Liver (tissue), 9 donors: ENCODE data around the gene KDM2A. TPM values are rescaled to one million over a fixed set of nuclear protein-coding genes. Genes with fewer than 3 reads are reported as not detected.

ENCODE experiments used
- DNase-seq: peaks from one replicate; pipeline ENCODE4 v3.0.0-alpha.2; 2017; ENCODE audit warnings: low spot score
- H3K27ac ChIP-seq, 2 donors: one replicate each; pipeline ENCODE4 v1.7.0; 2013; ENCODE audit warnings: inconsistent platforms in 2 of 2, low read length in 2 of 2, control low read depth in 1 of 2, low read depth in 1 of 2, mild to moderate bottlenecking in 1 of 2
- H3K27me3 ChIP-seq, 4 donors: one replicate each; pipeline versions ENCODE4 v1.6.1 to v1.7.0; 2013; ENCODE audit warnings: low read length in 3 of 4, inconsistent platforms in 1 of 4, mild to moderate bottlenecking in 1 of 4, moderate library complexity in 1 of 4; ENCODE audit not compliant: control insufficient read depth in 4 of 4, insufficient read depth in 4 of 4
- H3K36me3 ChIP-seq, 4 donors: one replicate each; pipeline versions ENCODE4 v1.6.1 to v1.7.0; 2013; ENCODE audit warnings: low read length in 3 of 4, mild to moderate bottlenecking in 3 of 4, low read depth in 1 of 4, moderate library complexity in 1 of 4; ENCODE audit not compliant: control insufficient read depth in 4 of 4, insufficient read depth in 3 of 4
- H3K4me1 ChIP-seq, 4 donors: one replicate each; pipeline versions ENCODE4 v1.6.1 to v1.7.0; 2013; ENCODE audit warnings: low read length in 3 of 4, mild to moderate bottlenecking in 3 of 4, moderate library complexity in 1 of 4; ENCODE audit not compliant: control insufficient read depth in 4 of 4, insufficient read depth in 4 of 4
- H3K4me3 ChIP-seq, 3 donors: one replicate each; pipeline versions ENCODE4 v1.6.1 to v1.7.0; 2013; ENCODE audit warnings: low read length in 3 of 3, control low read depth in 1 of 3, low read depth in 1 of 3, mild to moderate bottlenecking in 1 of 3
- H3K9ac ChIP-seq, 2 donors: one replicate each; pipeline ENCODE4 v1.7.0; 2013; ENCODE audit warnings: low read length in 2 of 2, mild to moderate bottlenecking in 2 of 2, moderate library complexity in 2 of 2, control low read depth in 1 of 2, low read depth in 1 of 2
- H3K9me3 ChIP-seq, 4 donors: one replicate each; pipeline versions ENCODE4 v1.6.1 to v1.7.0; 2013; ENCODE audit warnings: low read length in 3 of 4; ENCODE audit not compliant: control insufficient read depth in 4 of 4
- EGR1 ChIP-seq, 2 donors: IDR thresholded peaks; 2 replicates each; pipeline ENCODE4 v1.6.1; 2016 to 2018; ENCODE audit warnings: antibody characterized with exemption in 2 of 2, low read depth in 2 of 2
- FOXA1 ChIP-seq: IDR thresholded peaks from 2 replicates; pipeline ENCODE4 v1.6.1; 2016; ENCODE audit warnings: antibody characterized with exemption
- FOXA2 ChIP-seq: IDR thresholded peaks from 2 replicates; pipeline ENCODE4 v1.6.1; 2016; ENCODE audit warnings: antibody characterized with exemption
- GABPA ChIP-seq, 2 donors: IDR thresholded peaks in 1 of 2; conservative IDR thresholded peaks in 1 of 2; 2 replicates each; pipeline ENCODE4 v1.6.1; 2016; ENCODE audit warnings: antibody characterized with exemption in 2 of 2, mild to moderate bottlenecking in 1 of 2, moderate library complexity in 1 of 2
- HNF4A ChIP-seq, 2 donors: conservative IDR thresholded peaks; 2 replicates each; pipeline ENCODE4 v1.6.1; 2016; ENCODE audit warnings: antibody characterized with exemption in 2 of 2, mild to moderate bottlenecking in 2 of 2
- HNF4G ChIP-seq: IDR thresholded peaks from 2 replicates; pipeline ENCODE4 v1.6.1; 2016; ENCODE audit warnings: antibody characterized with exemption
- JUND ChIP-seq, 2 donors: IDR thresholded peaks; 2 replicates each; pipeline ENCODE4 v1.6.1; 2016; ENCODE audit warnings: antibody characterized with exemption in 2 of 2
- NR2F2 ChIP-seq: IDR thresholded peaks from 2 replicates; pipeline ENCODE4 v1.6.1; 2016; ENCODE audit warnings: antibody characterized with exemption
- RAD21 ChIP-seq, 2 donors: IDR thresholded peaks; 2 replicates each; pipeline ENCODE4 v1.6.1; 2016; ENCODE audit warnings: antibody characterized with exemption in 2 of 2, mild to moderate bottlenecking in 2 of 2
- RXRA ChIP-seq, 2 donors: IDR thresholded peaks; 2 replicates each; pipeline ENCODE4 v1.6.1; 2017 to 2018; ENCODE audit warnings: antibody characterized with exemption in 2 of 2, mild to moderate bottlenecking in 1 of 2
- SP1 ChIP-seq: IDR thresholded peaks from 2 replicates; pipeline ENCODE4 v1.6.1; 2018; ENCODE audit warnings: antibody characterized with exemption, mild to moderate bottlenecking
- TAF1 ChIP-seq: conservative IDR thresholded peaks from 2 replicates; pipeline ENCODE4 v1.6.1; 2016; ENCODE audit warnings: antibody characterized with exemption, mild to moderate bottlenecking
- YY1 ChIP-seq: IDR thresholded peaks from 2 replicates; pipeline ENCODE4 v1.6.1; 2016; ENCODE audit warnings: antibody characterized with exemption, mild to moderate bottlenecking
- WGBS: extraction: QIAGEN DNeasy Blood & Tissue Kit; methylation state at CpG from one replicate; pipeline ENCODE4 v1.1.7; 2013; 5-methylcytosine and 5-hydroxymethylcytosine counted together
- polyA plus RNA-seq, 2 donors: library from polyadenylated mRNA; stranded (reverse) in 1 of 2; unstranded in 1 of 2; fragments of 200-250 nt in 1 of 2; fragments of >200 nt in 1 of 2; fragmentation: Nextera tagmentation in 1 of 2; extraction: Ambion mirVana in 1 of 2; gene quantifications; one replicate each; pipeline versions ENCODE4 v1.2.1 to v1.2.3, GENCODE V29; 2013 to 2015
- total RNA-seq, 2 donors: library from RNA; depleted of rRNA; stranded (reverse); fragments of >200 nt; gene quantifications; one replicate each; pipeline ENCODE4 v1.2.3, GENCODE V29; 2014
- TF ChIP-seq, protein P1 (sequence below): IDR thresholded peaks from 2 replicates; pipeline ENCODE4 v1.6.1; 2016; ENCODE audit warnings: antibody characterized with exemption
- TF ChIP-seq, protein P2 (sequence below): IDR thresholded peaks from 2 replicates; pipeline ENCODE4 v1.6.1; 2016; ENCODE audit warnings: antibody characterized with exemption
- TF ChIP-seq, protein P3 (sequence below): IDR thresholded peaks from 2 replicates; pipeline ENCODE4 v1.6.1; 2016; ENCODE audit warnings: antibody characterized with exemption, mild to moderate bottlenecking
- TF ChIP-seq, protein P4 (sequence below): fragments of 150-350 bp; IDR thresholded peaks from 2 replicates; pipeline ENCODE4 v1.5.1; 2017; ENCODE audit warnings: improper control_type of control experiment, low read depth, low read length; ENCODE audit not compliant: missing input control
- donor health status: healthy.
- donor health status: healthy.
- donor health status: healthy.
- donor health status: healthy.
- donor health status: healthy.

Gene KDM2A
- total and polyA plus RNA-seq, 4 donors: 8.3 to 44.9 (median 22.4) TPM

DNA sequence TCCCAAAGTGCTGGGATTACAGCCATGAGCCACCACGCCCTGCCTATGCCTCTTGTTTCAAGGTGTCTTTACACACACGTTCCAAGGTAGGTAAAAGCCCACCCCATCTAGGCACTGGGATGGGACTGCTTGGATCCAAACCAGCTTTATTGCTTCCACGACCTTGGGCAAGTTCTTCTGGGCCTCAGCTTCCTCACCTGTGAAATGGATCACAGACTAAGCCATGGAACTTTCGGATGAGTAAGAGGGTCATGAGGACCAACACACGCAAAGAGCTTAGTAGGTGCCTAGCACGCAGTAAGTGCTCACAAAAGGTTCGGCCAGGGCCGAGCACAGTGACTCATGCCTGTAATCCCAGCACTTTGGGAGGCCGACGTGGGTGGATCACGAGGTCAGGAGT lies 46.8 kb upstream of the KDM2A start:
- WGBS: 91% methylated on average over 11 of the region's 11 CpGs
- DNase-seq: no peak
- peaks cover 0 to 4% (median 2%) of the 10 kb centered on the region in 4 donors for H3K36me3 ChIP-seq
- no peaks in the 10 kb centered on the region for H3K27me3 ChIP-seq
- H3K27ac ChIP-seq: no peak overlapping the region
- TF ChIP-seq, protein P1, sequence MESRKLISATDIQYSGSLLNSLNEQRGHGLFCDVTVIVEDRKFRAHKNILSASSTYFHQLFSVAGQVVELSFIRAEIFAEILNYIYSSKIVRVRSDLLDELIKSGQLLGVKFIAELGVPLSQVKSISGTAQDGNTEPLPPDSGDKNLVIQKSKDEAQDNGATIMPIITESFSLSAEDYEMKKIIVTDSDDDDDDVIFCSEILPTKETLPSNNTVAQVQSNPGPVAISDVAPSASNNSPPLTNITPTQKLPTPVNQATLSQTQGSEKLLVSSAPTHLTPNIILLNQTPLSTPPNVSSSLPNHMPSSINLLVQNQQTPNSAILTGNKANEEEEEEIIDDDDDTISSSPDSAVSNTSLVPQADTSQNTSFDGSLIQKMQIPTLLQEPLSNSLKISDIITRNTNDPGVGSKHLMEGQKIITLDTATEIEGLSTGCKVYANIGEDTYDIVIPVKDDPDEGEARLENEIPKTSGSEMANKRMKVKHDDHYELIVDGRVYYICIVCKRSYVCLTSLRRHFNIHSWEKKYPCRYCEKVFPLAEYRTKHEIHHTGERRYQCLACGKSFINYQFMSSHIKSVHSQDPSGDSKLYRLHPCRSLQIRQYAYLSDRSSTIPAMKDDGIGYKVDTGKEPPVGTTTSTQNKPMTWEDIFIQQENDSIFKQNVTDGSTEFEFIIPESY: no peak
- TF ChIP-seq FOXA2 (no peak), YY1 (no peak), RAD21 (IDR thresholded peaks at IDR 0.05) (no peak), HNF4G (no peak), JUND (IDR thresholded peaks at IDR 0.05) (no peak), EGR1 (IDR thresholded peaks at IDR 0.05; ENCODE audit: low read depth in 2 of 2) (no peak), FOXA1 (no peak), HNF4A (conservative IDR thresholded peaks at IDR 0.05) (no peak), NR2F2 (no peak), TAF1 (no peak)
- TF ChIP-seq, protein P2, sequence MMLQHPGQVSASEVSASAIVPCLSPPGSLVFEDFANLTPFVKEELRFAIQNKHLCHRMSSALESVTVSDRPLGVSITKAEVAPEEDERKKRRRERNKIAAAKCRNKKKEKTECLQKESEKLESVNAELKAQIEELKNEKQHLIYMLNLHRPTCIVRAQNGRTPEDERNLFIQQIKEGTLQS: no peak
- TF ChIP-seq, protein P3, sequence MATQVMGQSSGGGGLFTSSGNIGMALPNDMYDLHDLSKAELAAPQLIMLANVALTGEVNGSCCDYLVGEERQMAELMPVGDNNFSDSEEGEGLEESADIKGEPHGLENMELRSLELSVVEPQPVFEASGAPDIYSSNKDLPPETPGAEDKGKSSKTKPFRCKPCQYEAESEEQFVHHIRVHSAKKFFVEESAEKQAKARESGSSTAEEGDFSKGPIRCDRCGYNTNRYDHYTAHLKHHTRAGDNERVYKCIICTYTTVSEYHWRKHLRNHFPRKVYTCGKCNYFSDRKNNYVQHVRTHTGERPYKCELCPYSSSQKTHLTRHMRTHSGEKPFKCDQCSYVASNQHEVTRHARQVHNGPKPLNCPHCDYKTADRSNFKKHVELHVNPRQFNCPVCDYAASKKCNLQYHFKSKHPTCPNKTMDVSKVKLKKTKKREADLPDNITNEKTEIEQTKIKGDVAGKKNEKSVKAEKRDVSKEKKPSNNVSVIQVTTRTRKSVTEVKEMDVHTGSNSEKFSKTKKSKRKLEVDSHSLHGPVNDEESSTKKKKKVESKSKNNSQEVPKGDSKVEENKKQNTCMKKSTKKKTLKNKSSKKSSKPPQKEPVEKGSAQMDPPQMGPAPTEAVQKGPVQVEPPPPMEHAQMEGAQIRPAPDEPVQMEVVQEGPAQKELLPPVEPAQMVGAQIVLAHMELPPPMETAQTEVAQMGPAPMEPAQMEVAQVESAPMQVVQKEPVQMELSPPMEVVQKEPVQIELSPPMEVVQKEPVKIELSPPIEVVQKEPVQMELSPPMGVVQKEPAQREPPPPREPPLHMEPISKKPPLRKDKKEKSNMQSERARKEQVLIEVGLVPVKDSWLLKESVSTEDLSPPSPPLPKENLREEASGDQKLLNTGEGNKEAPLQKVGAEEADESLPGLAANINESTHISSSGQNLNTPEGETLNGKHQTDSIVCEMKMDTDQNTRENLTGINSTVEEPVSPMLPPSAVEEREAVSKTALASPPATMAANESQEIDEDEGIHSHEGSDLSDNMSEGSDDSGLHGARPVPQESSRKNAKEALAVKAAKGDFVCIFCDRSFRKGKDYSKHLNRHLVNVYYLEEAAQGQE: no peak
- H3K4me3 ChIP-seq: no peak overlapping the region
- H3K9me3 ChIP-seq: no peaks in the 10 kb centered on the region
- H3K9ac ChIP-seq: no peak overlapping the region
- H3K4me1 ChIP-seq: peaks cover 2 to 14% (median 9%) of the 10 kb centered on the region in 4 donors

DNA sequence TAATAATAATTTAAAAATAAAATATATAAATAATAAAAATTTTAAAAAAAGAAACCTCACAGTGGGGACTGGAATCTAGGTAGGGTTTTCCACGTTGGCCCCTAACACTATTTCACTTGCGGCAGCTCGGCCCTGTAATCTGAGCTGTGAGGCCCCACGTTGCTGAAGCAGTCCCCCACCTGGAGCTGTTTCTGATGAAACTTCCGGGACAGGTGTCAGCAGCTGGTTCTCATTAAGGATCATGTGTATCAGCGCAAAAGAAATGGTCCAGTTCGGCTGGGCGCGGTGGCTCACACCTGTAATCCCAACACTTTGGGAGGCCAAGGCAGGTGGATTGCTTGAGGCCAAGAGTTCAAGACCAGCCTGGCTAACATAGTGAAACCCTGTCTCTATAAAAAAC lies 45.2 kb upstream of the KDM2A start:
- Histone ChIP-seq H3K9me3 (no peaks in the 10 kb centered on the region), H3K4me3 (no peak overlapping the region), H3K4me1 (peaks cover 2 to 14% (median 9%) of the 10 kb centered on the region in 4 donors), H3K9ac (no peak overlapping the region), H3K27ac (no peak overlapping the region), H3K27me3 (no peaks in the 10 kb centered on the region), H3K36me3 (peaks cover 0 to 3% (median 1%) of the 10 kb centered on the region in 4 donors)
- 92% methylated on average over 9 of the region's 9 CpGs for whole genome bisulfite sequencing
- TF ChIP-seq FOXA1 (no peak), HNF4A (conservative IDR thresholded peaks at IDR 0.05) (no peak), HNF4G (no peak), TAF1 (no peak), JUND (IDR thresholded peaks at IDR 0.05) (no peak), RXRA (IDR thresholded peaks at IDR 0.05) (no peak), EGR1 (IDR thresholded peaks at IDR 0.05; ENCODE audit: low read depth in 2 of 2) (no peak), YY1 (no peak), FOXA2 (no peak), NR2F2 (no peak), SP1 (no peak), GABPA (IDR thresholded peaks at IDR 0.05 in 1 of 2, conservative IDR thresholded peaks at IDR 0.05 in 1 of 2) (no peak)
- TF ChIP-seq, protein P4, sequence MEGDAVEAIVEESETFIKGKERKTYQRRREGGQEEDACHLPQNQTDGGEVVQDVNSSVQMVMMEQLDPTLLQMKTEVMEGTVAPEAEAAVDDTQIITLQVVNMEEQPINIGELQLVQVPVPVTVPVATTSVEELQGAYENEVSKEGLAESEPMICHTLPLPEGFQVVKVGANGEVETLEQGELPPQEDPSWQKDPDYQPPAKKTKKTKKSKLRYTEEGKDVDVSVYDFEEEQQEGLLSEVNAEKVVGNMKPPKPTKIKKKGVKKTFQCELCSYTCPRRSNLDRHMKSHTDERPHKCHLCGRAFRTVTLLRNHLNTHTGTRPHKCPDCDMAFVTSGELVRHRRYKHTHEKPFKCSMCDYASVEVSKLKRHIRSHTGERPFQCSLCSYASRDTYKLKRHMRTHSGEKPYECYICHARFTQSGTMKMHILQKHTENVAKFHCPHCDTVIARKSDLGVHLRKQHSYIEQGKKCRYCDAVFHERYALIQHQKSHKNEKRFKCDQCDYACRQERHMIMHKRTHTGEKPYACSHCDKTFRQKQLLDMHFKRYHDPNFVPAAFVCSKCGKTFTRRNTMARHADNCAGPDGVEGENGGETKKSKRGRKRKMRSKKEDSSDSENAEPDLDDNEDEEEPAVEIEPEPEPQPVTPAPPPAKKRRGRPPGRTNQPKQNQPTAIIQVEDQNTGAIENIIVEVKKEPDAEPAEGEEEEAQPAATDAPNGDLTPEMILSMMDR: no peak
- TF ChIP-seq, protein P1: no peak
- TF ChIP-seq, protein P2: no peak
- TF ChIP-seq, protein P3: no peak
- DNase-seq: no peak
